Karpas-422 (cell line): ENCODE data around the gene NAXD. TPM values are rescaled to one million over a fixed set of nuclear protein-coding genes. Genes with fewer than 3 reads are reported as not detected.

ENCODE experiments used
- DNase-seq: peaks from one replicate; pipeline ENCODE4 v3.0.0-alpha.2; 2015
- H2AFZ ChIP-seq: fragments of 200-600 bp; sonication (generic); 2 replicates; pipeline ENCODE4 v1.6.1; 2014; ENCODE audit warnings: antibody characterized with exemption, low read length, mixed read lengths
- H3K27ac ChIP-seq: fragments of 200-600 bp; sonication (generic); 2 replicates; pipeline ENCODE4 v1.5.1; 2014; ENCODE audit warnings: mild to moderate bottlenecking, low read length, moderate library complexity
- H3K27me3 ChIP-seq: fragments of 200-600 bp; sonication (generic); 2 replicates; pipeline ENCODE4 v1.6.1; 2014; ENCODE audit warnings: low read length, mixed read lengths
- H3K36me3 ChIP-seq: fragments of 200-600 bp; sonication (generic); 2 replicates; pipeline ENCODE4 v1.6.1; 2014; ENCODE audit warnings: low read length, mixed read lengths; ENCODE audit not compliant: insufficient read depth
- H3K4me1 ChIP-seq: fragments of 200-600 bp; sonication (generic); 2 replicates; pipeline ENCODE4 v1.6.1; 2014; ENCODE audit warnings: mild to moderate bottlenecking, low read length, mixed read lengths
- H3K4me2 ChIP-seq: fragments of 200-600 bp; sonication (generic); 2 replicates; pipeline ENCODE4 v1.6.1; 2014; ENCODE audit warnings: low read length, low read depth, mild to moderate bottlenecking; ENCODE audit not compliant: poor library complexity, severe bottlenecking
- H3K4me3 ChIP-seq: fragments of 200-600 bp; sonication (generic); 2 replicates; pipeline ENCODE4 v1.5.1; 2014; ENCODE audit warnings: mild to moderate bottlenecking, antibody characterized with exemption, low read length, mixed read lengths
- H3K79me2 ChIP-seq: fragments of 200-600 bp; sonication (generic); 2 replicates; pipeline ENCODE4 v1.6.1; 2014; ENCODE audit warnings: mild to moderate bottlenecking, low read length, mixed read lengths
- H3K9ac ChIP-seq: fragments of 200-600 bp; sonication (generic); 2 replicates; pipeline ENCODE4 v1.6.0; 2014; ENCODE audit warnings: low read length
- H3K9me2 ChIP-seq: fragments of 200-600 bp; sonication (generic), shearing (Covaris generic); replicated peaks from 2 replicates; pipeline ENCODE4 v1.6.0; 2014; ENCODE audit warnings: mild to moderate bottlenecking, low read length, moderate library complexity; ENCODE audit not compliant: insufficient read depth
- H3K9me3 ChIP-seq: fragments of 300-700, 200-600 bp; sonication (generic); 2 replicates; pipeline ENCODE4 v1.6.1; 2014; ENCODE audit warnings: low read length, mixed read lengths
- H4K20me1 ChIP-seq: fragments of 200-600 bp; sonication (generic); 2 replicates; pipeline ENCODE4 v1.6.1; 2014; ENCODE audit warnings: mild to moderate bottlenecking, antibody characterized with exemption, low read length, low read depth; ENCODE audit not compliant: insufficient read depth
- total RNA-seq: library from RNA; depleted of rRNA; stranded (reverse); fragments of >200 nt; shearing (Covaris generic); gene quantifications from 2 replicates; pipeline ENCODE4 v1.2.3, GENCODE V29; 2014; ENCODE audit warnings: low replicate concordance

NAXD gene
- total RNA-seq, 1 experiment from 2014 or later: 16.5 TPM

DNA sequence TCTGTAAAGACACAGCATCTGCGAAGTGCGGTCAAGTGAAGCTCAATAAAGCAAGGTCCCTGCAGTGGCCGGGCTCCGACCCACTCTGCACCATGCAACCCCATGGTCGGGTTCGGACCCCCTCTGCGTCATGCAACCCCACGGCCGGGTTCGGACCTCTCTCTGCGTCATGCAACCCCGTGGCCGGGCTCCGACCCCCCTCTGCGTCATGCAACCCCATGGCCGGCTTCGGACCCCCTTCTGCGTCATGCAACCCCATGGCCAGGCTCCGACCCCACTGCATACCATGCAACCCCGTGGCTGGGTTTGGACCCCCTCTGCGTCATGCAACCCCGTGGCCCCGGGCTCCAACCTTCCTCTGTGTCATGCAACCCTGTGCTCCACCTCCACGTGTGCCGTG lies 46.7 kb downstream of the NAXD start:
- Histone ChIP-seq H3K9me3 (no peaks in the 10 kb centered on the region), H3K27me3 (no peaks in the 10 kb centered on the region), H3K79me2 (peaks cover 23% of the 10 kb centered on the region), H3K27ac (no peak overlapping the region), H3K36me3 (peaks cover 70% of the 10 kb centered on the region), H3K9ac (no peak overlapping the region), H3K4me3 (no peak overlapping the region), H2AFZ (no peak overlapping the region), H4K20me1 (no peaks in the 10 kb centered on the region), H3K4me2 (no peak overlapping the region), H3K4me1 (peaks cover 3% of the 10 kb centered on the region; the same call in 1 of the 2 replicates), H3K9me2 (no peaks in the 10 kb centered on the region)
- DNase-seq: no peak

GRCh38 chr13:110662777-110663443 lies 47.6 kb downstream of the NAXD start:
- no peaks in the 10 kb centered on the region for H3K9me3 ChIP-seq
- no peaks in the 10 kb centered on the region for H3K27me3 ChIP-seq
- peaks cover 3% of the 10 kb centered on the region; the same call in 1 of the 2 replicates for H3K4me1 ChIP-seq
- H3K4me2 ChIP-seq: no peak overlapping the region
- peaks cover 15% of the 10 kb centered on the region for H3K79me2 ChIP-seq
- no peaks in the 10 kb centered on the region for H3K9me2 ChIP-seq
- H3K4me3 ChIP-seq: no peak overlapping the region
- DNase-seq: no peak
- no peak overlapping the region for H2AFZ ChIP-seq
- peaks cover 72% of the 10 kb centered on the region for H3K36me3 ChIP-seq
- no peak overlapping the region for H3K27ac ChIP-seq
- H3K9ac ChIP-seq: no peak overlapping the region
- 0 out of 2 replicates have a peak, but pooled peaks cover 3% of the 10 kb centered on the region for H4K20me1 ChIP-seq

- no peak overlapping the region for H3K27ac ChIP-seq
- H3K4me2 ChIP-seq: no peak overlapping the region
- H3K4me3 ChIP-seq: no peak overlapping the region
- peaks cover 72% of the 10 kb centered on the region for H3K36me3 ChIP-seq
- H3K79me2 ChIP-seq: peaks cover 9% of the 10 kb centered on the region
- no peak overlapping the region for H2AFZ ChIP-seq
- no peaks in the 10 kb centered on the region for H3K9me3 ChIP-seq
- DNase-seq: no peak
- H3K27me3 ChIP-seq: no peaks in the 10 kb centered on the region
- no peak overlapping the region for H3K9ac ChIP-seq
- 0 out of 2 replicates have a peak, but pooled peaks cover under 1% of the 10 kb centered on the region for H3K4me1 ChIP-seq
- H4K20me1 ChIP-seq: 0 out of 2 replicates have a peak, but pooled peaks cover 4% of the 10 kb centered on the region
- H3K9me2 ChIP-seq: no peaks in the 10 kb centered on the region
Observed at GRCh38 chr13:110663491-110663890, 48.1 kb downstream of the NAXD start.

GRCh38 chr13:110664041-110664440 lies 48.7 kb downstream of the NAXD start:
- Histone ChIP-seq H3K27me3 (no peaks in the 10 kb centered on the region), H3K36me3 (peaks cover 72% of the 10 kb centered on the region), H3K27ac (no peak overlapping the region), H3K4me2 (no peak overlapping the region), H3K4me3 (no peak overlapping the region), H3K79me2 (peaks cover 9% of the 10 kb centered on the region), H3K4me1 (no peaks in the 10 kb centered on the region), H3K9me3 (no peaks in the 10 kb centered on the region), H2AFZ (no peak overlapping the region), H3K9me2 (no peaks in the 10 kb centered on the region), H4K20me1 (0 out of 2 replicates have a peak, but pooled peaks cover 4% of the 10 kb centered on the region), H3K9ac (no peak overlapping the region)
- no peak for DNase-seq

GRCh38 chr13:110664673-110665072 lies 49.3 kb downstream of the NAXD start:
- H3K9ac ChIP-seq: no peak overlapping the region
- no peaks in the 10 kb centered on the region for H3K9me3 ChIP-seq
- DNase-seq: no peak
- peaks cover 5% of the 10 kb centered on the region; the same call in 1 of the 2 replicates for H3K79me2 ChIP-seq
- no peak overlapping the region for H3K4me3 ChIP-seq
- peaks cover 72% of the 10 kb centered on the region for H3K36me3 ChIP-seq
- no peak overlapping the region for H3K27ac ChIP-seq
- H3K4me2 ChIP-seq: no peak overlapping the region
- no peaks in the 10 kb centered on the region for H3K4me1 ChIP-seq
- 0 out of 2 replicates have a peak, but pooled peaks cover 4% of the 10 kb centered on the region for H4K20me1 ChIP-seq
- no peaks in the 10 kb centered on the region for H3K27me3 ChIP-seq
- no peak overlapping the region for H2AFZ ChIP-seq
- no peaks in the 10 kb centered on the region for H3K9me2 ChIP-seq

DNA sequence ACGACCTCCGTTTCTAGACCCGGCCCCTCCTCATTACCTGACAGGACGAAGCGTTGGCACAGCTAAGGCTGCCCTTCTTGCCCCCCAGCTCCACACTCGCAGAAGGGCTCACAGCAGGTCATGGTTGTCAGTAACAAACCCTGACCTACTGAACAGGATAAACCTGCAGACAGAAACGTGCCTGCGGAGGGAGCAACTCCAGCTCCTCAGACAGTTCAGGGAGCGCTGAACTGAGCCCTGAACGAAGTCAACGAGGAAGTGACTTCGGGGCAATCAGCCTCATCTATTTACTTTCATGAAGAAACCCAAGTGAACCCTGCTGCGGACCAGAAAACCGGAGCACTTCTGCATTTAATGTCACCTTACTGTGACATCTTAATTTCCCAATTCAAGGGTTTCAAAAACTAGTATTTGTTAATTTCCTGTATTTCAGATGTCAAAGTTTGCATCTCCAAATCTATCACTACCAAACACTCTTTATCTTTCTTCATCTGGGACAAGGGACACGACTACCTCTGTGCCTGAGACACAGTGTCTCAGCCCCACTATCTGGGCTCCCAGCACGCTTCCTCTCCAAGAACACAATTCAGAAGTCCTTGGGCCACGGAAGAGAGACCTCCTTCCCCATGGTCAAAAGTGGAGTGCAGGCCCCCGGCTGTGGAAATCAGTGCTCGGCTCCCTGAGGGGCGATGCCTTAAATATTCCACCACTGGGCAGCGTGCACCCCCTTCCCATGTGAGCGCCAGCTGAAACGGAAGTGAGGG lies 50.3 kb downstream of the NAXD start:
- Histone ChIP-seq H3K79me2 (peaks cover 5% of the 10 kb centered on the region; the same call in 1 of the 2 replicates), H2AFZ (no peak overlapping the region), H3K27ac (no peak overlapping the region), H4K20me1 (0 out of 2 replicates have a peak, but pooled peaks cover 4% of the 10 kb centered on the region), H3K27me3 (no peaks in the 10 kb centered on the region), H3K4me3 (no peak overlapping the region), H3K36me3 (peaks cover 65% of the 10 kb centered on the region), H3K9me3 (no peaks in the 10 kb centered on the region), H3K4me1 (no peaks in the 10 kb centered on the region), H3K4me2 (no peak overlapping the region), H3K9ac (no peak overlapping the region), H3K9me2 (no peaks in the 10 kb centered on the region)
- no peak for DNase-seq

DNA sequence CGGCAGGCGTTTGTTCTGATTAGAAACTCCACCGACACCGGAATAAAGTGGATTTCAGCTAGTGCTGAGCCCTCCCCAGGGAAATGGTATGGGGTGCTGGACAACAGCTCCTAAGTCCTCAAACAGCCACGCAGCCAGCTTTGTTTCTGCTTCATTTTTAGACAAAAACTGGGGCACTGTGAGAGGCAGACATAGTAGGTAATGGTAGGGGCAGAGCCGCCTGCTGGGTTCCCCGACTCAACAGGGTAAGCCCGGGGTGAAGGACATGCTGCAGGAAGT lies 50.8 kb downstream of the NAXD start:
- Histone ChIP-seq H2AFZ (no peak overlapping the region), H3K9me3 (no peaks in the 10 kb centered on the region), H3K27me3 (no peaks in the 10 kb centered on the region), H4K20me1 (0 out of 2 replicates have a peak, but pooled peaks cover 4% of the 10 kb centered on the region), H3K4me2 (no peak overlapping the region), H3K36me3 (peaks cover 61% of the 10 kb centered on the region), H3K4me1 (no peaks in the 10 kb centered on the region), H3K27ac (no peak overlapping the region), H3K4me3 (no peak overlapping the region), H3K79me2 (peaks cover 5% of the 10 kb centered on the region; the same call in 1 of the 2 replicates), H3K9me2 (no peaks in the 10 kb centered on the region), H3K9ac (no peak overlapping the region)
- DNase-seq: no peak

DNA sequence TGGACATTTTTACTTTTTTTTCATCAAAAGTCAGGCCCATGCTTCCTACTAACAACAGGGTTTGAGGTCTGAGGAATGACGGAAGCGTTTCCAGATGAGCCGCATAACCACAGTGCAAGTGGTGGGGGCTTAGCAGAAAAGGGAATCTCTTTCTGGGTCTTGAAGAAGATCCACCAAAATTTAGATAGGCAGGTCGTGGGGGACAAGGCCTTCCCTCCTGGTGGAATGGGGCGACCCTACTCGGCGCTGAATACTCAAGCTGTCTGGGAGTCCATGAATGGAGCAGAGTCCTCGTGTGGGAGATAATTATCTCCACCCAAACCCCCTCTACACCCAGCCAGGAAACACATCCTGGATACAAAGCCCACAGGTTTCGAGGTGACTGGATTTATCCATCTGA lies 53.7 kb downstream of the NAXD start:
- no peak for DNase-seq
- Histone ChIP-seq H3K4me2 (no peak overlapping the region), H3K27me3 (no peaks in the 10 kb centered on the region), H3K9me2 (no peaks in the 10 kb centered on the region), H3K4me1 (no peaks in the 10 kb centered on the region), H3K36me3 (peaks cover 34% of the 10 kb centered on the region), H3K27ac (no peak overlapping the region), H3K9me3 (no peaks in the 10 kb centered on the region), H3K4me3 (no peak overlapping the region), H4K20me1 (0 out of 2 replicates have a peak, but pooled peaks cover 4% of the 10 kb centered on the region), H3K79me2 (peaks cover 5% of the 10 kb centered on the region; the same call in 1 of the 2 replicates), H2AFZ (no peak overlapping the region), H3K9ac (no peak overlapping the region)
